IPS-18a (cell line): ENCODE data around the gene NSUN4.

Source experiments
- H3K27ac ChIP-seq: one replicate; pipeline ENCODE4 v1.5.1; 2013; ENCODE audit warnings: low read length
- H3K27me3 ChIP-seq: one replicate; pipeline ENCODE4 v1.6.1; 2013; ENCODE audit warnings: mild to moderate bottlenecking, low read length; ENCODE audit not compliant: control insufficient read depth, insufficient read depth
- H3K36me3 ChIP-seq: one replicate; pipeline ENCODE4 v1.6.1; 2013; ENCODE audit warnings: low read depth, low read length; ENCODE audit not compliant: control insufficient read depth
- H3K4me1 ChIP-seq: one replicate; pipeline ENCODE4 v1.6.1; 2013; ENCODE audit warnings: low read depth, low read length; ENCODE audit not compliant: control insufficient read depth
- H3K4me3 ChIP-seq: one replicate; pipeline ENCODE4 v1.5.1; 2013; ENCODE audit warnings: low read length
- H3K9ac ChIP-seq: one replicate; pipeline ENCODE4 v1.6.1; 2013; ENCODE audit warnings: mild to moderate bottlenecking, low read length, moderate library complexity
- H3K9me3 ChIP-seq: one replicate; pipeline ENCODE4 v1.6.1; 2013; ENCODE audit warnings: low read depth, low read length; ENCODE audit not compliant: control insufficient read depth

Gene NSUN4

GRCh38 chr1:46401964-46402626, 61.5 kb downstream of the NSUN4 start:
- Histone ChIP-seq H3K9ac (no peak overlapping the region), H3K9me3 (no peaks in the 10 kb centered on the region), H3K4me1 (peaks cover 4% of the 10 kb centered on the region), H3K27ac (no peak overlapping the region), H3K27me3 (no peaks in the 10 kb centered on the region), H3K36me3 (no peaks in the 10 kb centered on the region), H3K4me3 (no peak overlapping the region)

GRCh38 chr1:46403916-46404315, 63.3 kb downstream of the NSUN4 start:
- H3K9ac ChIP-seq, result no peak overlapping the region
- no peaks in the 10 kb centered on the region for H3K9me3 ChIP-seq
- H3K27ac ChIP-seq, result no peak overlapping the region
- H3K36me3 ChIP-seq, result no peaks in the 10 kb centered on the region
- H3K27me3 ChIP-seq, result no peaks in the 10 kb centered on the region
- H3K4me3 ChIP-seq, result no peak overlapping the region
- peaks cover 11% of the 10 kb centered on the region for H3K4me1 ChIP-seq

DNA sequence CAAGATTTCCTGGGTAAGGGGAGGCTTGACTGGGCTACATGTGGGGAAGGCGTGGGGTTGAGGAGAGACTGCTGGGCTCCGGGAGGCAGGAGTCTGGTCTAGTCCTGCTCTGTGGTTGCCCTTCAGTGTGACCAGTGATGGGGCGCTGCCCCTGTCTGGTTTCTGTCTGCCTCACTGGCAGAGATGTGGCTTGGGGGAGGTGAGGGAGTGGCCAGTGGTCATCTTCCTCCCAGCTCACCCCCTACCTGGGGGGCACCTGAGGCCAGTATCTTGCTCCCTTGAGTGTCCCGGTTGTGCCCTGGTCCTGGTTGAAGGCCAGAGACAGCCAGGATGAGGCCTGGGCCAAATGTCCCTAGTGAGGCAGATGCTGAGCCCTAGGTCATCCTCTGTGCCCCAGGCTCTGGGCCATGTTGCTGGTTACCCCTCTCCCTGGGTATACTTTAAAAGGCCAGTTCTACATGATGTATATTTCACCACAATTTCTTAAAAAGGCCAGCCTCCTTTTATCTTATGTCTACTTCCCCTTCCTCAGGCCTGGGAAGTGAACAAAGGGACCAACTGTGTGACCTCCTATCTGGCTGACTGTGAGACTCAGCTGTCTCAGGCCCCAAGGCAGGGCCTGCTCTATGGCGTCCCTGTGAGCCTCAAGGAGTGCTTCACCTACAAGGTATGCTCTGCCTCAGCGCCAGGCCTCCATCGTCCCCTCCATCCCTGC, 64.0 kb downstream of the NSUN4 start:
- Histone ChIP-seq H3K4me3 (no peak overlapping the region), H3K27ac (no peak overlapping the region), H3K4me1 (peaks cover 11% of the 10 kb centered on the region), H3K9ac (no peak overlapping the region), H3K9me3 (no peaks in the 10 kb centered on the region), H3K36me3 (no peaks in the 10 kb centered on the region), H3K27me3 (no peaks in the 10 kb centered on the region)

- Histone ChIP-seq H3K27ac (no peak overlapping the region), H3K4me3 (no peak overlapping the region), H3K36me3 (no peaks in the 10 kb centered on the region), H3K9me3 (no peaks in the 10 kb centered on the region), H3K4me1 (peaks cover 11% of the 10 kb centered on the region), H3K27me3 (no peaks in the 10 kb centered on the region), H3K9ac (no peak overlapping the region)
These were observed 64.6 kb downstream of the NSUN4 start for GRCh38 chr1:46405197-46405555.

DNA sequence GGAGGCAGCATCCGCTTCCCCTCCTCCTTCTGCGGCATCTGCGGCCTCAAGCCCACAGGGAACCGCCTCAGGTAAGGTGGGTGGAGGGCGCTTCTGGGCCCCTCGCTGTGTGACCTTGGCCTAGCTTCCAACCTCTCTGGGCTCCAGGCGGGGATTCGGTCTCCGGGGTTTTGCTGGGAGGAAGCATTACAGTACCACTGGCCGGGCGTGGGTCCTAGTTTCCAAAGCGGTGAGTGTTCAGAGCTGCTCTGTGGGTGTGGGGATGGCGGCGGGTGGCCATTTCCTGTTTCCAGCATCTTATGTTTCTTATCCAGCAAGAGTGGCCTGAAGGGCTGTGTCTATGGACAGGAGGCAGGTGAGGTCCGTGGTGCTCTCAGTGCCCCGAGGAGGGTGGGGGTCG, 65.1 kb downstream of the NSUN4 start:
- Histone ChIP-seq H3K9ac (no peak overlapping the region), H3K27me3 (no peaks in the 10 kb centered on the region), H3K9me3 (no peaks in the 10 kb centered on the region), H3K27ac (no peak overlapping the region), H3K36me3 (no peaks in the 10 kb centered on the region), H3K4me3 (no peak overlapping the region), H3K4me1 (peaks cover 11% of the 10 kb centered on the region)

GRCh38 chr1:46406881-46407608, 66.4 kb downstream of the NSUN4 start:
- Histone ChIP-seq H3K27ac (peak overlapping the region; percentile 38), H3K4me1 (peaks cover 11% of the 10 kb centered on the region), H3K9ac (peak overlapping the region; percentile 38), H3K4me3 (peak overlapping the region; percentile 33), H3K36me3 (no peaks in the 10 kb centered on the region), H3K27me3 (no peaks in the 10 kb centered on the region), H3K9me3 (no peaks in the 10 kb centered on the region)

- Histone ChIP-seq H3K9ac (no peak overlapping the region), H3K4me3 (no peak overlapping the region), H3K27ac (no peak overlapping the region), H3K36me3 (peaks cover 2% of the 10 kb centered on the region), H3K9me3 (no peaks in the 10 kb centered on the region), H3K27me3 (no peaks in the 10 kb centered on the region), H3K4me1 (peaks cover 11% of the 10 kb centered on the region)
These were observed 67.0 kb downstream of the NSUN4 start for GRCh38 chr1:46407636-46408035.

GRCh38 chr1:46408356-46409062, 67.9 kb downstream of the NSUN4 start:
- Histone ChIP-seq H3K9ac (no peak overlapping the region), H3K4me3 (no peak overlapping the region), H3K27ac (no peak overlapping the region), H3K4me1 (peaks cover 11% of the 10 kb centered on the region), H3K9me3 (no peaks in the 10 kb centered on the region), H3K27me3 (no peaks in the 10 kb centered on the region), H3K36me3 (peaks cover 2% of the 10 kb centered on the region)

DNA sequence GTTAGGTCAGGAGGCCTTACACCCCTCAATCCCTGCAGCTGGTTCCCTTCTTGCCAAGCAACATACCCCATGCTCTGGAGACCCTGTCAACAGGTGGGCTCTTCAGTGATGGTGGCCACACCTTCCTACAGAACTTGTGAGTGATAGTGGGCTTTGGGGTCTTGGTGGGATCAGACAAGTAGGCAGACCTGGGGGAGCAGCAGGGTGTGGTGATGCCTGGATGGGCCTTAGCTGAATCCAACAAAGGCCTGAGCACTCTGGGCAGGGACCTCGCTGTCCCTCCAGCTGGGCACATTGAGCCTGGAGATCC, 68.4 kb downstream of the NSUN4 start:
- H3K9me3 ChIP-seq, result no peaks in the 10 kb centered on the region
- H3K27ac ChIP-seq, result no peak overlapping the region
- H3K27me3 ChIP-seq, result no peaks in the 10 kb centered on the region
- H3K9ac ChIP-seq, result no peak overlapping the region
- H3K4me1 ChIP-seq, result peaks cover 11% of the 10 kb centered on the region
- H3K4me3 ChIP-seq, result no peak overlapping the region
- peaks cover 2% of the 10 kb centered on the region for H3K36me3 ChIP-seq

GRCh38 chr1:46410156-46411009, 69.8 kb downstream of the NSUN4 start:
- no peak overlapping the region for H3K27ac ChIP-seq
- H3K36me3 ChIP-seq, result peaks cover 2% of the 10 kb centered on the region
- H3K27me3 ChIP-seq, result no peaks in the 10 kb centered on the region
- peaks cover 11% of the 10 kb centered on the region for H3K4me1 ChIP-seq
- H3K9ac ChIP-seq, result no peak overlapping the region
- no peak overlapping the region for H3K4me3 ChIP-seq
- H3K9me3 ChIP-seq, result no peaks in the 10 kb centered on the region

GRCh38 chr1:46411010-46411405, 70.4 kb downstream of the NSUN4 start:
- no peaks in the 10 kb centered on the region for H3K27me3 ChIP-seq
- H3K36me3 ChIP-seq, result peaks cover 2% of the 10 kb centered on the region

More at GRCh38 chr1:46411010-46411405, 70.4 kb downstream of the NSUN4 start:
- Histone ChIP-seq H3K9ac (no peak overlapping the region), H3K9me3 (no peaks in the 10 kb centered on the region), H3K4me1 (peaks cover 11% of the 10 kb centered on the region), H3K4me3 (no peak overlapping the region), H3K27ac (no peak overlapping the region)
